NOMO-1 (cell line): Measurements from ENCODE around the gene AK1.

Experiments used
- DNase-seq, 2 experiments: peaks; one replicate each; lab custom pipeline; 2025; ENCODE audit not compliant: unreplicated experiment in 2 of 2; lab: John Stamatoyannopoulos, UW

AK1 gene

GRCh38 chr9:127869310-127870152, 7.9 kb downstream of the AK1 start:
- DNase-seq, result peak; percentile 65 to 72

GRCh38 chr9:127868278-127868902, 9.1 kb downstream of the AK1 start:
- no peak for DNase-seq

- DNase-seq, result no peak
Measured at GRCh38 chr9:127867356-127868277, 9.9 kb downstream of the AK1 start.

GRCh38 chr9:127866535-127866934, 10.9 kb downstream of the AK1 start:
- no peak for DNase-seq

- DNase-seq, result no peak
Measured at GRCh38 chr9:127865645-127866464, 11.6 kb downstream of the AK1 start.

GRCh38 chr9:127863191-127863621, 14.3 kb downstream of the AK1 start:
- no peak for DNase-seq

GRCh38 chr9:127862075-127863011, 15.1 kb downstream of the AK1 start:
- peak; percentile 79 to 94 for DNase-seq

- DNase-seq, result no peak
Measured at GRCh38 chr9:127860779-127861178, 16.7 kb downstream of the AK1 start.

- DNase-seq, result no peak
Measured at GRCh38 chr9:127860260-127860659, 17.2 kb downstream of the AK1 start.

- DNase-seq, result no peak
Measured at GRCh38 chr9:127858041-127858512, 19.4 kb downstream of the AK1 start.

GRCh38 chr9:127857278-127857677, 20.2 kb downstream of the AK1 start:
- no peak for DNase-seq

GRCh38 chr9:127856729-127857116, 20.8 kb downstream of the AK1 start:
- DNase-seq, result no peak

- no peak for DNase-seq
Measured at GRCh38 chr9:127856094-127856728, 21.3 kb downstream of the AK1 start.

GRCh38 chr9:127855522-127855921, 22.0 kb downstream of the AK1 start:
- DNase-seq, result no peak

- no peak for DNase-seq
Measured at GRCh38 chr9:127854960-127855359, 22.5 kb downstream of the AK1 start.

- DNase-seq, result peak in 1 of 2 experiments; percentile 29
Measured at GRCh38 chr9:127854184-127854806, 23.2 kb downstream of the AK1 start, which contains the start of gene ENG. ENG (minus strand) TSS chr9:127854658; CDS start chr9:127854355, 303 bp downstream.

GRCh38 chr9:127853312-127854183, 23.9 kb downstream of the AK1 start:
- no peak for DNase-seq
